Fibroblast of lung (primary cell): Measurements from ENCODE around the gene MPRIP.

Experiments
- EZH2 ChIP-seq: IDR thresholded peaks from 2 replicates; pipeline ENCODE4 v1.5.1; 2012; ENCODE audit warnings: low read length, control low read depth, mild to moderate bottlenecking; ENCODE audit errors: missing control alignments
- TF ChIP-seq, protein P1 (sequence below), 2 donors: IDR thresholded peaks in 1 of 2; conservative IDR thresholded peaks in 1 of 2; 1 replicate in 1 of 2; 2 replicates in 1 of 2; pipeline ENCODE4 v1.5.1; 2011 to 2012; ENCODE audit warnings: low read length in 2 of 2, control low read depth in 1 of 2, inconsistent platforms in 1 of 2, low read depth in 1 of 2, mild to moderate bottlenecking in 1 of 2

DNA sequence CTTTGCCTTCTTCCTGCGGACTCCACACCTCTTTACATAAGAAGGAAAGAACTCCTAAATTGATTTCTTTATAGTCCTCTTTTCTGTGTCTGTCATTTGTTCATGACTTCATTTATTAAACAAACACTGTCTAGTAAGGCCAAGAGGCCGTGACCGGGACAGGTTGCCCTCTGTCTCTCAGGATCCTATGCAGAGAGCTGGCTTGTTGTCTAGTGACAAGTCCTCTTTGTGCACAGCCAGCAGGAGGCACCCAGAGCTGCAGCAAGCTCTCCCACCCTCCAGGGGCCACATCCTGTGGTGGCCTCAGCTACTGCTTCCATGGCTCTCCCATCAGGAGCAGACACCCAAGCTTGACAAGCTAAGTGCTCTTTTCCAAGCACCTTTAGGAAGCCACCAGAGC lies 113.3 kb downstream of the MPRIP start:
- TF ChIP-seq, protein P1, sequence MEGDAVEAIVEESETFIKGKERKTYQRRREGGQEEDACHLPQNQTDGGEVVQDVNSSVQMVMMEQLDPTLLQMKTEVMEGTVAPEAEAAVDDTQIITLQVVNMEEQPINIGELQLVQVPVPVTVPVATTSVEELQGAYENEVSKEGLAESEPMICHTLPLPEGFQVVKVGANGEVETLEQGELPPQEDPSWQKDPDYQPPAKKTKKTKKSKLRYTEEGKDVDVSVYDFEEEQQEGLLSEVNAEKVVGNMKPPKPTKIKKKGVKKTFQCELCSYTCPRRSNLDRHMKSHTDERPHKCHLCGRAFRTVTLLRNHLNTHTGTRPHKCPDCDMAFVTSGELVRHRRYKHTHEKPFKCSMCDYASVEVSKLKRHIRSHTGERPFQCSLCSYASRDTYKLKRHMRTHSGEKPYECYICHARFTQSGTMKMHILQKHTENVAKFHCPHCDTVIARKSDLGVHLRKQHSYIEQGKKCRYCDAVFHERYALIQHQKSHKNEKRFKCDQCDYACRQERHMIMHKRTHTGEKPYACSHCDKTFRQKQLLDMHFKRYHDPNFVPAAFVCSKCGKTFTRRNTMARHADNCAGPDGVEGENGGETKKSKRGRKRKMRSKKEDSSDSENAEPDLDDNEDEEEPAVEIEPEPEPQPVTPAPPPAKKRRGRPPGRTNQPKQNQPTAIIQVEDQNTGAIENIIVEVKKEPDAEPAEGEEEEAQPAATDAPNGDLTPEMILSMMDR (conservative IDR thresholded peaks at IDR 0.05 in 1 of 2, IDR thresholded peaks at IDR 0.05 in 1 of 2; ENCODE audit: low read depth in 1 of 2, low read length in 2 of 2), result no peak
- TF ChIP-seq EZH2, result no peak
